CD4-positive, alpha-beta T cell (primary cell): Measurements from ENCODE around the gene SIX3. TPM values are rescaled to one million over a fixed set of nuclear protein-coding genes. Genes with fewer than 3 reads are reported as not detected.

Source experiments
- ATAC-seq: fragments of 200-7000 bp; cut with Tn5 transposase; one replicate; pipeline ENCODE4 v1.10.0; 2022; ENCODE audit warnings: mild to moderate bottlenecking; ENCODE audit not compliant: poor library complexity
- CTCF ChIA-PET: fragments of 350-600 bp; sonication (Branson Sonifier 250); formaldehyde crosslinking; loops from one replicate; lab custom pipeline; 2021; ENCODE audit warnings: antibody characterized with exemption, inconsistent platforms; lab: Charles Lee
- POLR2A ChIA-PET: fragments of 350-600 bp; sonication (Branson Sonifier 250); formaldehyde crosslinking; loops from one replicate; lab custom pipeline; 2021; ENCODE audit warnings: antibody characterized with exemption, inconsistent platforms; lab: Charles Lee
- DNase-seq, 14 experiments: peaks; one replicate each; pipeline ENCODE4 v3.0.0-alpha.2; 2013 to 2020; ENCODE audit warnings: mixed read lengths in 2 of 14
- H3K27ac ChIP-seq, 2 donors: one replicate each; pipeline versions ENCODE4 v1.5.1 to v1.7.0; 2013; ENCODE audit warnings: low read length in 2 of 2, low read depth in 1 of 2, mild to moderate bottlenecking in 1 of 2
- H3K27me3 ChIP-seq, 2 experiments: 1 replicate in 1 of 2; 2 replicates in 1 of 2; pipeline versions ENCODE4 v1.6.1 to v1.7.0; 2013; ENCODE audit warnings: low read length in 2 of 2, control low read depth in 1 of 2, mild to moderate bottlenecking in 1 of 2, moderate library complexity in 1 of 2; ENCODE audit not compliant: insufficient read depth in 2 of 2, control insufficient read depth in 1 of 2
- H3K36me3 ChIP-seq: one replicate; pipeline ENCODE4 v1.6.1; 2013; ENCODE audit warnings: low read length, control low read depth; ENCODE audit not compliant: insufficient read depth
- H3K4me1 ChIP-seq: one replicate; pipeline ENCODE4 v1.6.1; 2013; ENCODE audit warnings: low read length, control low read depth; ENCODE audit not compliant: insufficient read depth
- H3K4me3 ChIP-seq: one replicate; pipeline ENCODE4 v1.5.1; 2013; ENCODE audit warnings: mild to moderate bottlenecking, low read length, moderate library complexity
- H3K9me3 ChIP-seq, 2 experiments: 1 replicate in 1 of 2; 2 replicates in 1 of 2; pipeline versions ENCODE4 v1.6.1 to v1.7.0; 2013; ENCODE audit warnings: low read length in 2 of 2, mild to moderate bottlenecking in 2 of 2, control low read depth in 1 of 2, moderate library complexity in 1 of 2; ENCODE audit not compliant: control insufficient read depth in 1 of 2, insufficient read depth in 1 of 2
- H3K27ac Mint-ChIP-seq: one replicate; pipeline ENCODE4 v1.8.0; 2020; ENCODE audit warnings: mixed read lengths
- H3K27me3 Mint-ChIP-seq: one replicate; pipeline ENCODE4 v1.8.0; 2021; ENCODE audit warnings: mixed read lengths
- H3K36me3 Mint-ChIP-seq: one replicate; pipeline ENCODE4 v1.8.0; 2021; ENCODE audit warnings: low read depth, mixed read lengths
- H3K4me1 Mint-ChIP-seq: one replicate; pipeline ENCODE4 v1.8.0; 2021; ENCODE audit warnings: low read depth, mixed read lengths
- H3K4me3 Mint-ChIP-seq: one replicate; pipeline ENCODE4 v1.8.0; 2020; ENCODE audit warnings: mild to moderate bottlenecking, mixed read lengths
- H3K9me3 Mint-ChIP-seq: one replicate; pipeline ENCODE4 v1.8.0; 2020; ENCODE audit warnings: mixed read lengths
- intact Hi-C, 2 experiments: fragments of 100-400 bp; cut with DNase I in 1 of 2; cut with micrococcal nuclease in 1 of 2; formaldehyde crosslinking; loops; one replicate each; pipeline versions ENCODE4 v1.15.1 to v1.9.0; 2023 to 2025; cut with DNase I, micrococcal nuclease
- total RNA-seq, 174 experiments: library from RNA in 2 of 174; stranded (reverse) in 2 of 174; gene quantifications; one replicate each; pipeline ENCODE4 v1.2.3 and lab custom pipeline; 2021 to 2026
- TF ChIP-seq, protein P1 (sequence below): fragments of 200-600 bp; IDR thresholded peaks from one replicate; pipeline ENCODE4 v1.8.0; 2022; ENCODE audit warnings: antibody characterized with exemption, mild to moderate bottlenecking

Gene SIX3
- total RNA-seq, 2 experiments from 2014 or later, result not detected

DNA sequence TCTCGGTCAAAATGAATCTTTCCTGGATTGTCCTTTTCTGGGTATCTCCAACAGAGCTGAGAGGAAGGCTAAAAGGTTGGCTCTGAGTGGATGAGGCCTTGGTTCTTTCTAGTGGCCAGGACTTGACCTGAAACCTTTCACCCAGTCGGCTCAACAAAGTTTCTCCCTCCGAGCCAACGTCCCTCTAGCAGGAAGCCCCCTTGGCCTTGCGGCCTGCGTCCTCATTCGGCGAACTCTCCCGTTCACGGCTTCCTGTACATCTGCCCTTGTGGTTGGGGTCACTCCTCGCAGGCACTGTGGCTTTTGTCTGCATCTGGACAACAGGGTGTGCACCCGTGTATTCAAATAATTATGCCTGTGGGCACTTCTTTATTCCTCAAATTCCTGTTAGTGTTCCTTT, 9.4 kb upstream of the SIX3 start:
- DNase-seq (no peak), ATAC-seq (no peak)
- Mint-ChIP-seq H3K4me1 (peaks cover 27% of the 10 kb centered on the region), H3K4me3 (no peak overlapping the region), H3K9me3 (no peaks in the 10 kb centered on the region), H3K27me3 (peaks cover 76% of the 10 kb centered on the region), H3K27ac (no peak overlapping the region), H3K36me3 (no peaks in the 10 kb centered on the region)
- H3K4me3 ChIP-seq, result no peak overlapping the region
- H3K36me3 ChIP-seq, result no peaks in the 10 kb centered on the region
- TF ChIP-seq, protein P1, sequence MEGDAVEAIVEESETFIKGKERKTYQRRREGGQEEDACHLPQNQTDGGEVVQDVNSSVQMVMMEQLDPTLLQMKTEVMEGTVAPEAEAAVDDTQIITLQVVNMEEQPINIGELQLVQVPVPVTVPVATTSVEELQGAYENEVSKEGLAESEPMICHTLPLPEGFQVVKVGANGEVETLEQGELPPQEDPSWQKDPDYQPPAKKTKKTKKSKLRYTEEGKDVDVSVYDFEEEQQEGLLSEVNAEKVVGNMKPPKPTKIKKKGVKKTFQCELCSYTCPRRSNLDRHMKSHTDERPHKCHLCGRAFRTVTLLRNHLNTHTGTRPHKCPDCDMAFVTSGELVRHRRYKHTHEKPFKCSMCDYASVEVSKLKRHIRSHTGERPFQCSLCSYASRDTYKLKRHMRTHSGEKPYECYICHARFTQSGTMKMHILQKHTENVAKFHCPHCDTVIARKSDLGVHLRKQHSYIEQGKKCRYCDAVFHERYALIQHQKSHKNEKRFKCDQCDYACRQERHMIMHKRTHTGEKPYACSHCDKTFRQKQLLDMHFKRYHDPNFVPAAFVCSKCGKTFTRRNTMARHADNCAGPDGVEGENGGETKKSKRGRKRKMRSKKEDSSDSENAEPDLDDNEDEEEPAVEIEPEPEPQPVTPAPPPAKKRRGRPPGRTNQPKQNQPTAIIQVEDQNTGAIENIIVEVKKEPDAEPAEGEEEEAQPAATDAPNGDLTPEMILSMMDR, result no peak
- H3K9me3 ChIP-seq, result peaks cover 0 to 34% of the 10 kb centered on the region in 2 experiments
- CTCF ChIA-PET, result no interaction called here
- peaks cover 54 to 85% of the 10 kb centered on the region in 2 experiments for H3K27me3 ChIP-seq
- no peak overlapping the region for H3K27ac ChIP-seq
- H3K4me1 ChIP-seq, result peaks cover 24% of the 10 kb centered on the region
- intact Hi-C loops, result no loop called here
- POLR2A ChIA-PET, result no interaction called here

DNA sequence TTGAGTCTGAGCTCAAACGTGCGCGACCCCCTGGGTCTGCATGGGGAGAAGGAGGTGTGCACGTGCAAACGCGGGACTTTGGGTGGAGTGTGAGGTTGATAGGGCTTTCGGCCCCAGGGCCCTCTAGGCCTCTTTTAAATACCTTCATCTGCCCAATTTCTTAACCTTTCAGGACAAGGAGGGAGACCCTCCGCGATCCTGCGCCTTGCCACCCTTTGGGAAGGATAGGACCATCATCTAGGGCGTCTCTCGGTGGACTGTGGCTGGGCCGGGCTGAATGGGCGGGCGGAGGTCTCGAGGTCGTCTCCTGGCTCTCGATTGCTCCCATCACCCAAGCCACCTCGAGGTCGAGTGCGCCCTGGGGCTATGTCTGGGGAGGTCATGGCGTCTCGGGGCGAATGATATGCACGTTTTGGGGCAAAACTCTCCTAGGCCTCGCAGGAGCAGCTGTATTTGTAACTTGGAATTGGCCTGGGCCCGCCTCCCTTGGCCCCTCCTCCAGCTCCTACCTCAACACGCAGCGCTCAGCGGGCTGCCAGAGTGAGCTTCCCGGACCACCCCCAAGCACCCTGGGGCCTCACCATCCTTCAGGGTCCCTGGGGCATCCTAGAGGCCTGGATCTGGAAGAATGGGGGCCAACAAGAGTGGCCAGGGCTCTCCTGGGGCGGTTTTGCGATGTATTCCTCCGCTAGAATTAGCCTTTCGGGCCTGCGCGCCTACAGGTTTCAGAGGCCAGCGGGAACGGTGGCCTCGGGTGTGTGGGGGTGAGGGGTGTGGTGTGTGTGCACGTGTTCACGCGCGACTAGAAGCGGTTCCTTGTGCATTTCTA, 8.7 kb upstream of the SIX3 start:
- no peaks in the 10 kb centered on the region for H3K36me3 Mint-ChIP-seq
- no peaks in the 10 kb centered on the region for H3K9me3 Mint-ChIP-seq
- no peak overlapping the region for H3K27ac Mint-ChIP-seq
- H3K27me3 Mint-ChIP-seq, result peaks cover 74% of the 10 kb centered on the region
- TF ChIP-seq, protein P1, result no peak
- H3K4me1 Mint-ChIP-seq, result peaks cover 27% of the 10 kb centered on the region
- no peak overlapping the region for H3K4me3 Mint-ChIP-seq
- Histone ChIP-seq H3K4me3 (no peak overlapping the region), H3K27me3 (peaks cover 61 to 85% of the 10 kb centered on the region in 2 experiments), H3K9me3 (peaks cover 0 to 37% of the 10 kb centered on the region in 2 experiments), H3K27ac (no peak overlapping the region), H3K4me1 (peaks cover 31% of the 10 kb centered on the region), H3K36me3 (no peaks in the 10 kb centered on the region)
- no peak for ATAC-seq
- no peak for DNase-seq
- ChIA-PET POLR2A (no interaction called here), CTCF (no interaction called here)
- intact Hi-C loops, result no loop called here

GRCh38 chr2:44933434-44933951, 8.0 kb upstream of the SIX3 start:
- ATAC-seq (no peak), DNase-seq (no peak)
- no peaks in the 10 kb centered on the region for H3K36me3 Mint-ChIP-seq
- no peak overlapping the region for H3K27ac Mint-ChIP-seq
- Histone ChIP-seq H3K27ac (no peak overlapping the region), H3K36me3 (no peaks in the 10 kb centered on the region), H3K9me3 (peaks cover 0 to 41% of the 10 kb centered on the region in 2 experiments), H3K4me1 (peaks cover 38% of the 10 kb centered on the region), H3K27me3 (peaks cover 64 to 85% of the 10 kb centered on the region in 2 experiments), H3K4me3 (no peak overlapping the region)
- TF ChIP-seq, protein P1, result no peak
- POLR2A ChIA-PET, result no interaction called here
- H3K27me3 Mint-ChIP-seq, result peaks cover 67% of the 10 kb centered on the region
- H3K4me3 Mint-ChIP-seq, result no peak overlapping the region
- H3K4me1 Mint-ChIP-seq, result peaks cover 27% of the 10 kb centered on the region
- H3K9me3 Mint-ChIP-seq, result no peaks in the 10 kb centered on the region
- intact Hi-C loops, result no loop called here
- CTCF ChIA-PET, result no interaction called here
